CD4-positive, CD25-positive, alpha-beta regulatory T cell (primary cell): ENCODE results near the gene ABCD3. TPM values are rescaled to one million over a fixed set of nuclear protein-coding genes. Genes with fewer than 3 reads are reported as not detected.
"Not testable (repeated sequence)": the region's sequence is repeated elsewhere in the genome, so short reads cannot be mapped to it uniquely, and the experiment has no call there.

Source experiments
- ATAC-seq, 2 donors: fragments of 150-1000 bp; cut with Tn5 transposase; one replicate each; pipeline ENCODE4 v1.10.0; 2021; ENCODE audit warnings: low read depth in 2 of 2, moderate number of reproducible peaks in 2 of 2, moderate library complexity in 1 of 2
- DNase-seq, 3 donors: peaks; one replicate each; pipeline versions ENCODE4 v3.0.0 to v3.0.0-alpha.2; 2012 to 2022; ENCODE audit warnings: mixed read lengths in 1 of 3
- H3K27ac ChIP-seq: one replicate; pipeline ENCODE4 v1.7.0; 2013; ENCODE audit warnings: mild to moderate bottlenecking, low read length; ENCODE audit not compliant: insufficient read depth, poor library complexity, severe bottlenecking
- H3K27me3 ChIP-seq: one replicate; pipeline ENCODE4 v1.7.0; 2013; ENCODE audit warnings: low read length; ENCODE audit not compliant: control insufficient read depth, insufficient read depth
- H3K36me3 ChIP-seq: one replicate; pipeline ENCODE4 v1.7.0; 2013; ENCODE audit warnings: mild to moderate bottlenecking, low read length, moderate library complexity; ENCODE audit not compliant: control insufficient read depth, insufficient read depth
- H3K4me1 ChIP-seq: 2 replicates; pipeline ENCODE4 v1.7.0; 2013; ENCODE audit warnings: mild to moderate bottlenecking, low read length; ENCODE audit not compliant: insufficient read depth, control insufficient read depth, poor library complexity, severe bottlenecking
- H3K4me3 ChIP-seq: one replicate; pipeline ENCODE4 v1.7.0; 2013; ENCODE audit warnings: low read depth, mild to moderate bottlenecking, low read length, moderate library complexity
- H3K9me3 ChIP-seq, 2 experiments: 1 replicate in 1 of 2; 2 replicates in 1 of 2; pipeline ENCODE4 v1.7.0; 2013; ENCODE audit warnings: low read length in 2 of 2, mild to moderate bottlenecking in 1 of 2, moderate library complexity in 1 of 2; ENCODE audit not compliant: control insufficient read depth in 2 of 2
- H3K27ac Mint-ChIP-seq, 3 donors: one replicate each; pipeline ENCODE4 v1.8.0; 2020 to 2022; ENCODE audit warnings: mild to moderate bottlenecking in 3 of 3, mixed read lengths in 3 of 3, moderate library complexity in 2 of 3
- H3K27me3 Mint-ChIP-seq: one replicate; pipeline ENCODE4 v1.8.0; 2022; ENCODE audit warnings: mild to moderate bottlenecking, mixed read lengths
- H3K36me3 Mint-ChIP-seq: one replicate; pipeline ENCODE4 v1.8.0; 2020; ENCODE audit warnings: mixed read lengths
- H3K4me1 Mint-ChIP-seq, 4 donors: one replicate each; pipeline ENCODE4 v1.8.0; 2020 to 2022; ENCODE audit warnings: mixed read lengths in 4 of 4, mild to moderate bottlenecking in 1 of 4
- H3K4me3 Mint-ChIP-seq, 4 donors: one replicate each; pipeline ENCODE4 v1.8.0; 2020 to 2022; ENCODE audit warnings: mild to moderate bottlenecking in 4 of 4, mixed read lengths in 4 of 4, moderate library complexity in 3 of 4
- H3K9me3 Mint-ChIP-seq, 7 donors: one replicate each; pipeline ENCODE4 v1.8.0; 2020 to 2022; ENCODE audit warnings: mixed read lengths in 7 of 7, mild to moderate bottlenecking in 3 of 7, moderate library complexity in 2 of 7
- polyA plus RNA-seq, 4 donors: library from polyadenylated mRNA; unstranded; fragments of 300-500 nt; fragmentation: Illumina TruSeq; gene quantifications; one replicate each; pipeline ENCODE4 v1.2.3, GENCODE V29; 2021
- total RNA-seq: library from RNA; stranded (reverse); gene quantifications from one replicate; pipeline ENCODE4 v1.2.3, GENCODE V29; 2022

Gene ABCD3
- 19.4 TPM for total RNA-seq
- 10 to 100 TPM; 15.3 to 21.6 (median 18.9) TPM for polyA plus RNA-seq

- H3K9me3 Mint-ChIP-seq: no peaks in the 10 kb centered on the region
- H3K36me3 Mint-ChIP-seq: no peaks in the 10 kb centered on the region
- ATAC-seq (peak; percentile 95 to 97), DNase-seq (peak; percentile 94 to 98 (median 97))
- peaks cover 18 to 47% (median 35%) of the 10 kb centered on the region in 4 donors for H3K4me1 Mint-ChIP-seq
- H3K4me1 ChIP-seq: peaks cover 25% of the 10 kb centered on the region
- peaks cover 2% of the 10 kb centered on the region for H3K27me3 ChIP-seq
- peak within 1 kb of the TSS; percentile 80 for H3K27ac ChIP-seq
- H3K27me3 Mint-ChIP-seq: peaks cover 11% of the 10 kb centered on the region
- H3K36me3 ChIP-seq: no peaks in the 10 kb centered on the region
- H3K4me3 ChIP-seq: peak within 1 kb of the TSS; percentile 96
- no peaks in the 10 kb centered on the region for H3K9me3 ChIP-seq
- no peak within 1 kb of the TSS for H3K4me3 Mint-ChIP-seq
- peak within 1 kb of the TSS; percentile 33 to 85 (median 83) for H3K27ac Mint-ChIP-seq
Measured at GRCh38 chr1:94417978-94418663, at the start of gene ABCD3. ABCD3 (plus strand) TSS chr1:94418389; CDS start chr1:94418479, 90 bp downstream.

- not testable (repeated sequence) for DNase-seq, H3K27ac ChIP-seq, ATAC-seq, H3K9me3 ChIP-seq, H3K4me1 Mint-ChIP-seq, H3K36me3 Mint-ChIP-seq, H3K4me3 ChIP-seq, H3K4me1 ChIP-seq, H3K36me3 ChIP-seq, H3K4me3 Mint-ChIP-seq, H3K9me3 Mint-ChIP-seq, H3K27me3 ChIP-seq
- Mint-ChIP-seq H3K27me3 (peaks cover 23% of the 10 kb centered on the region), H3K27ac (peak overlapping the region in 1 of 3 donors; percentile 18)
Measured at GRCh38 chr1:94372771-94373170, 45.4 kb upstream of the ABCD3 start.

GRCh38 chr1:94373311-94373710 is 44.9 kb upstream of the ABCD3 start:
- H3K9me3 ChIP-seq, DNase-seq, H3K36me3 ChIP-seq, H3K36me3 Mint-ChIP-seq, H3K4me1 Mint-ChIP-seq, H3K27ac ChIP-seq, H3K4me3 ChIP-seq, H3K4me1 ChIP-seq, H3K4me3 Mint-ChIP-seq, H3K9me3 Mint-ChIP-seq, H3K27me3 ChIP-seq, H3K27ac Mint-ChIP-seq, ATAC-seq: not testable (repeated sequence)
- peaks cover 22% of the 10 kb centered on the region for H3K27me3 Mint-ChIP-seq

GRCh38 chr1:94375666-94376065 is 42.5 kb upstream of the ABCD3 start:
- H3K9me3 Mint-ChIP-seq: peaks cover 0 to 11% (median 1%) of the 10 kb centered on the region in 7 donors
- not testable (repeated sequence) for H3K9me3 ChIP-seq, H3K4me3 Mint-ChIP-seq, H3K4me3 ChIP-seq, H3K36me3 Mint-ChIP-seq, H3K4me1 Mint-ChIP-seq, H3K4me1 ChIP-seq, ATAC-seq, H3K36me3 ChIP-seq, H3K27me3 ChIP-seq, DNase-seq, H3K27ac ChIP-seq, H3K27ac Mint-ChIP-seq
- H3K27me3 Mint-ChIP-seq: peaks cover 20% of the 10 kb centered on the region

- H3K4me1 ChIP-seq, H3K4me3 Mint-ChIP-seq, H3K27ac ChIP-seq, H3K36me3 ChIP-seq, H3K27me3 ChIP-seq, H3K9me3 ChIP-seq, DNase-seq, H3K9me3 Mint-ChIP-seq, H3K36me3 Mint-ChIP-seq, H3K27ac Mint-ChIP-seq, H3K4me1 Mint-ChIP-seq, H3K4me3 ChIP-seq, ATAC-seq: not testable (repeated sequence)
- peaks cover 16% of the 10 kb centered on the region for H3K27me3 Mint-ChIP-seq
Measured at GRCh38 chr1:94378493-94378892, 39.7 kb upstream of the ABCD3 start.

- no peaks in the 10 kb centered on the region for H3K9me3 ChIP-seq
- peaks cover 9% of the 10 kb centered on the region for H3K27me3 ChIP-seq
- Mint-ChIP-seq H3K27ac (peak overlapping the region in 1 of 3 donors; percentile 5), H3K27me3 (peaks cover 17% of the 10 kb centered on the region), H3K4me3 (no peak overlapping the region), H3K36me3 (no peaks in the 10 kb centered on the region), H3K9me3 (peaks cover 0 to 9% (median 1%) of the 10 kb centered on the region in 7 donors), H3K4me1 (peaks cover 0 to 12% (median 4%) of the 10 kb centered on the region in 4 donors)
- no peaks in the 10 kb centered on the region for H3K36me3 ChIP-seq
- no peak overlapping the region for H3K4me3 ChIP-seq
- H3K4me1 ChIP-seq: peaks cover under 1% of the 10 kb centered on the region
- no peak overlapping the region for H3K27ac ChIP-seq
- ATAC-seq (no peak), DNase-seq (no peak)
Measured at GRCh38 chr1:94379615-94380014, 38.6 kb upstream of the ABCD3 start.

- H3K4me3 ChIP-seq: no peak overlapping the region
- peaks cover 0 to 22% (median 12%) of the 10 kb centered on the region in 4 donors for H3K4me1 Mint-ChIP-seq
- H3K9me3 Mint-ChIP-seq: peaks cover 0 to 10% (median 1%) of the 10 kb centered on the region in 7 donors
- H3K36me3 Mint-ChIP-seq: no peaks in the 10 kb centered on the region
- H3K27ac Mint-ChIP-seq: no peak overlapping the region
- DNase-seq (no peak), ATAC-seq (no peak)
- peaks cover 24% of the 10 kb centered on the region for H3K27me3 Mint-ChIP-seq
- H3K4me1 ChIP-seq: peaks cover 6% of the 10 kb centered on the region
- peaks cover 17% of the 10 kb centered on the region for H3K27me3 ChIP-seq
- no peaks in the 10 kb centered on the region for H3K36me3 ChIP-seq
- no peak overlapping the region for H3K4me3 Mint-ChIP-seq
- no peak overlapping the region for H3K27ac ChIP-seq
- no peaks in the 10 kb centered on the region for H3K9me3 ChIP-seq
Measured at GRCh38 chr1:94382201-94382600, 36.0 kb upstream of the ABCD3 start.

GRCh38 chr1:94383966-94384408 is 34.2 kb upstream of the ABCD3 start:
- Histone ChIP-seq H3K4me1 (peaks cover 6% of the 10 kb centered on the region), H3K4me3 (peak overlapping the region; percentile 17), H3K27ac (no peak overlapping the region), H3K27me3 (peaks cover 17% of the 10 kb centered on the region), H3K36me3 (no peaks in the 10 kb centered on the region), H3K9me3 (no peaks in the 10 kb centered on the region)
- Mint-ChIP-seq H3K4me3 (peak overlapping the region in 1 of 4 donors; percentile 12), H3K4me1 (peaks cover 0 to 22% (median 12%) of the 10 kb centered on the region in 4 donors), H3K27ac (peak overlapping the region in 1 of 3 donors; percentile 9), H3K27me3 (peaks cover 27% of the 10 kb centered on the region), H3K36me3 (no peaks in the 10 kb centered on the region), H3K9me3 (peaks cover 1 to 6% (median 3%) of the 10 kb centered on the region in 7 donors)
- DNase-seq (peak in 1 of 3 donors; percentile 8), ATAC-seq (no peak)
